Measurements from ENCODE around the gene STAB2.

STAB2 gene

DNA sequence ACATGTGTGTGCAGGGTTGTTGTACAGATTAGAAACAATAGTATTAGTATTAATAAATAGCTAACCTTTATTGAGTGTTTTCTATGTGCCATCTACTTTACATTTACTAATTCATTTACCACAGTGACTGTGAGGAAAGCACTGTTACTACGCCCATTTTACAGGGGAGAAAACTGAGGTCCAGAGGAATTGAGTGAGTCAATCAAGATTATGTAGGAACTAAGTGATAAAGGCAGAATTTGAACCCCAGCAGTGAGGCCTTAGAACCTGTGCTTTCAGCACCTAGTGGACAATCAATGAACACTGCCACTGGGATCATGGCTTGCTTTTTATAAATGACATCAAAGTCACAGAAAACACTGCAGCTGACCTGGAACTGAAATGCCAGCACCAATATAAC is 225.7 kb downstream of the STAB2 start:
- DNase-seq = no peak

DNA sequence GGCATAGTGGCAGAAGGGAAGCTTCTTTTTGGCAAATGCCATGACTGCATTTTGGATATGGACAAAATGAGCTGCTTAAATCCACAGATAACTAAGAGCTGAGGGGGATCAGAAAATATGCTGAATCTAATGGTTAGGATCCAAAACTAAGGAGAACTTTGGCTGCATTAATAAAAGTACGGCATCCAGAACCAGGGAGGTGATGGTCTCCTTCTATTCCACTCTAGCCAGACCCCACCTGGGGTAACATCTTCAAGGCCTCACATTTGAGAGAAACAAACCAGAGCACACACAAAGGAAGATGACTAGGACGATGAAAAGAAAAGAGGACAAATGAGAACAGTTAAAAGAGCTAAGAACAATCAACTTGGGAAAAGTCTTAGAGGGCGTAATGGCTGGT is 226.4 kb downstream of the STAB2 start:
- DNase-seq = no peak

DNA sequence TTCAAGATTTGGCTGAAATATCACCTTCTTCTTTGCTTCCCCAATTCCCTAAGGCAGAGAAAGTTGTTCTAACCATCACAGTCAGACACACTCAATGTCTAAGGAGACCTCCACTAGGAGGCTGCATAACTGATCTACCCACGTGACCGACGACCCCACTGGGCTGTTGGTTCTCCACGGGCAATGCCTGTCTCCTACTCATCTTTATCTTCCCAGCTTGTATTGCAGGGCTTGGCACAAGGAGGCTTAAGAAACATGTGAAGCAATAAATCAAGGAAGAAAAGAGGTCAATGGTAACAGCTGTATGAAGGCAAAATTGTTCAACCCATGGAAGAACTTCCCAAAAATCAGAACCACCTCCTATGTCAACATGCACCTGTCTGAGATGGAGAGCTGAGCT is 226.9 kb downstream of the STAB2 start:
- DNase-seq = no peak

GRCh38 chr12:103814436-103814835 is 227.4 kb downstream of the STAB2 start:
- DNase-seq = no peak
